Kidney (tissue), 14 donors: ENCODE measurements around the gene GSTT4. TPM values are rescaled to one million over a fixed set of nuclear protein-coding genes. Genes with fewer than 3 reads are reported as not detected.

Experiments used
- DNase-seq, 5 donors: peaks; one replicate each; pipeline ENCODE4 v3.0.0-alpha.2; 2013 to 2020
- FAIRE-seq: peaks from 2 replicates; lab custom pipeline; 2012; peaks lifted over from hg19 to GRCh38; lab: Jason Lieb, UNC
- H3K27ac ChIP-seq, 2 donors: one replicate each; pipeline ENCODE4 v1.7.0; 2013; ENCODE audit warnings: low read depth in 2 of 2, low read length in 2 of 2, inconsistent platforms in 1 of 2
- H3K27me3 ChIP-seq: one replicate; pipeline ENCODE4 v1.7.1; 2013; ENCODE audit warnings: low read length, inconsistent platforms; ENCODE audit not compliant: control insufficient read depth, insufficient read depth
- H3K36me3 ChIP-seq, 3 donors: one replicate each; pipeline versions ENCODE4 v1.7.0 to v1.7.1; 2013; ENCODE audit warnings: low read length in 3 of 3, control low read depth in 1 of 3, inconsistent platforms in 1 of 3; ENCODE audit not compliant: insufficient read depth in 3 of 3, control insufficient read depth in 2 of 3
- H3K4me1 ChIP-seq, 3 donors: one replicate each; pipeline versions ENCODE4 v1.7.0 to v1.7.1; 2013; ENCODE audit warnings: low read length in 3 of 3, inconsistent platforms in 1 of 3, low read depth in 1 of 3; ENCODE audit not compliant: control insufficient read depth in 2 of 3, insufficient read depth in 2 of 3
- H3K4me3 ChIP-seq, 3 donors: one replicate each; pipeline versions ENCODE4 v1.7.0 to v1.8.1; 2013; ENCODE audit warnings: low read length in 3 of 3, control low read depth in 1 of 3, inconsistent platforms in 1 of 3
- H3K9ac ChIP-seq, 3 donors: one replicate each; pipeline versions ENCODE4 v1.7.0 to v1.7.1; 2013; ENCODE audit warnings: low read length in 3 of 3, control low read depth in 1 of 3, inconsistent platforms in 1 of 3
- H3K9me3 ChIP-seq, 3 donors: one replicate each; pipeline versions ENCODE4 v1.7.0 to v1.7.1; 2013; ENCODE audit warnings: low read length in 3 of 3, control low read depth in 1 of 3, inconsistent platforms in 1 of 3; ENCODE audit not compliant: control insufficient read depth in 2 of 3, insufficient read depth in 1 of 3
- CTCF ChIP-seq: IDR thresholded peaks from 3 replicates; pipeline ENCODE4 v1.5.1; 2012; ENCODE audit warnings: mild to moderate bottlenecking, moderate library complexity, borderline replicate concordance; ENCODE audit not compliant: insufficient read depth; ENCODE audit errors: extremely low read depth
- intact Hi-C: fragments of 100-400 bp; cut with DNase I; formaldehyde crosslinking; loops from one replicate; pipeline ENCODE4 v1.11.1; 2022
- polyA plus RNA-seq: library from polyadenylated mRNA; stranded (reverse); fragments of 350-450 nt; fragmentation: Illumina TruSeq; extraction: RNeasy Lipid Tissue Mini Kit (QIAGEN cat#74804); gene quantifications from one replicate; pipeline ENCODE4 v1.2.3, GENCODE V29; 2014; ENCODE audit warnings: low read depth, low replicate concordance; ENCODE audit not compliant: insufficient read depth
- total RNA-seq: library from RNA; stranded (reverse); fragmentation: NEBNext Ultra II Directional; extraction: Animal tissue kit (Norgen Biotek cat#: 25700); gene quantifications from one replicate; pipeline ENCODE4 v1.2.1, GENCODE V29; 2021
- donor health status: control.
- donor health status: control.
- donor health status: control.
- donor health status: control.
- donor health status: control.
- donor health status: DM: yes; HTN: yes; CAD: no.
- donor health status: Normal renal cell carcinoma (clear cell type).

Gene GSTT4
- total and polyA plus RNA-seq, 2 donors from 2014 or later, result not detected

- no peak overlapping the region for H3K9ac ChIP-seq
- DNase-seq, result no peak
- no peaks in the 10 kb centered on the region for H3K27me3 ChIP-seq
- peaks cover 0 to 7% (median 5%) of the 10 kb centered on the region in 3 donors for H3K4me1 ChIP-seq
- H3K27ac ChIP-seq, result no peak overlapping the region
- no peak for TF ChIP-seq CTCF
- FAIRE-seq, result no peak
- H3K9me3 ChIP-seq, result no peaks in the 10 kb centered on the region
- intact Hi-C loops, result no loop called here
- no peaks in the 10 kb centered on the region for H3K36me3 ChIP-seq
- no peak overlapping the region for H3K4me3 ChIP-seq
These were observed 22.7 kb upstream of the GSTT4 start for GRCh38 chr22:24027991-24028390.

DNA sequence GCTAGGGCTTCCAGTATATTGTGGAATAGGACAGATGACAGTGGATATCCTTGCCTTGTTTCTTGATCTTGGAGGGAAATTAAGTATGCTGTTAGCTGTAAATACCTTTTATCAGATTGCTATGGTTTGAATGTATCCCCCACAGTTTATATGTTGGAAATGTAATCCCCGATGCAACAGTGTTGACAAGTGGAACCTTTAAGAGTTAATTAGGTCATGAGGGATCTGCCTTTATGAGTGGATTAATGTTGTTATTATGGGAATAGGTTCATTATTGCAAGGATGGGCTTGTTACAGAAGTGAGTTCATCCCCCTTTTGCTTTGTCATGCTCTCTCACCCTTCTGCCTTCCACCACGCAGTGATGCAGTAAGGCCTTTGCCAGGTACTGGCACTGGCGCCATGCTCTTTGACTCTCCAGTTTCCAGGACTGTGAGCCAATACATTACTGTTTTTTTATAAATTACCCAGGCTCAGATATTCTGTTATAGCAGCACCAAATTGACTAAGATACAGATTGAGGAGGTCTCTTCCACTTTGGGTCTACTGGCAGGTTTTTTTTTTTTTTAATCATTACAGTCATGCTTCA is 22.2 kb upstream of the GSTT4 start:
- FAIRE-seq, result no peak
- Histone ChIP-seq H3K27ac (no peak overlapping the region), H3K4me3 (no peak overlapping the region), H3K36me3 (no peaks in the 10 kb centered on the region), H3K9ac (no peak overlapping the region), H3K27me3 (no peaks in the 10 kb centered on the region), H3K4me1 (peaks cover 0 to 7% (median 5%) of the 10 kb centered on the region in 3 donors), H3K9me3 (no peaks in the 10 kb centered on the region)
- no peak for TF ChIP-seq CTCF
- intact Hi-C loops, result no loop called here
- no peak for DNase-seq

GRCh38 chr22:24026733-24027132 is 21.5 kb upstream of the GSTT4 start:
- intact Hi-C loops, result no loop called here

More at GRCh38 chr22:24026733-24027132, 21.5 kb upstream of the GSTT4 start:
- Histone ChIP-seq H3K4me3 (no peak overlapping the region), H3K9ac (no peak overlapping the region), H3K36me3 (no peaks in the 10 kb centered on the region), H3K4me1 (peaks cover 0 to 7% (median 5%) of the 10 kb centered on the region in 3 donors), H3K27ac (no peak overlapping the region), H3K9me3 (no peaks in the 10 kb centered on the region), H3K27me3 (no peaks in the 10 kb centered on the region)
- no peak for DNase-seq
- TF ChIP-seq CTCF, result no peak
- FAIRE-seq, result no peak
